Midbrain (tissue), 1 donor: ENCODE data around the gene POFUT2.
A peak's percentile ranks its signal among the peaks of the same experiment; 100 is the strongest.

ENCODE experiments used
- DNase-seq: peaks from one replicate; lab custom pipeline; 2025; lab: John Stamatoyannopoulos, UW

Gene POFUT2

DNA sequence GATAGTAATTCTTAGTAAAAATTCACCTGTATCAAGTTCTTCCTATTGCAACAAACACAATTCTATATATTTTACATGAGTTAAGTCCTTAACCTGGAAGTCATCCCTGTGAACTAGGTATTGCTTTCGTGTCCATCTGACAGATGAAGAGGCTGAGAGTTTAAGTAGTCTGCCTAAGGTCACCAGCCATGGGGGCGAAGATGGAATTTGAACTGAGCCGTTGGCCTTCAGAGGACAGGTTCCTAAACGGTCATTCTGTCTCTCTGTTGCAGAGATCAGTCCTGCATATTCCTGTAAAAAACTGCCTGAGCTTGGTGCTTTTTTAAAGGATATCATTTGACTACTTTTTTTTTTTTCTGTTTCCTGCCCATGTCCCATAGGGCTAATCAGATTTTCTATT, 10.2 kb upstream of the POFUT2 start:
- no peak for DNase-seq

DNA sequence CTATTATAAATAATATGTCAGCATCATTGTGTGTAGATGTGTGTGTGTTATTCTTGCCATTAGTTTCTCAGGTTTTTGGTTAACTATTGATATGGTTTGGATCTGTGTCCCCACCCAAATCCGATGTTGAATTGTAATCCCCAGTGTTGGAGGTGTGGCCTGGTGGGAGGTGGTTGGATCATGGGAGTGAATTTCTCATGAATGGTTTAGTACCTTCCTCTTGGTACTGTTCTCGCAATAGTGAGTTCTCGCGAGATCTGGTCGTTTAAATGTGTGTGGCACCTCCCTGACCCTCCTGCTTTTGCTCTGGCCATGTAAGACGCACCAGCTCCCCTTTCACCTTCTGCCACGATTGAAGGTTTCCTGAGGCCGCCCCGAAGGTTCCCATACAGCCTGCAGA, 9.6 kb upstream of the POFUT2 start:
- no peak for DNase-seq

DNA sequence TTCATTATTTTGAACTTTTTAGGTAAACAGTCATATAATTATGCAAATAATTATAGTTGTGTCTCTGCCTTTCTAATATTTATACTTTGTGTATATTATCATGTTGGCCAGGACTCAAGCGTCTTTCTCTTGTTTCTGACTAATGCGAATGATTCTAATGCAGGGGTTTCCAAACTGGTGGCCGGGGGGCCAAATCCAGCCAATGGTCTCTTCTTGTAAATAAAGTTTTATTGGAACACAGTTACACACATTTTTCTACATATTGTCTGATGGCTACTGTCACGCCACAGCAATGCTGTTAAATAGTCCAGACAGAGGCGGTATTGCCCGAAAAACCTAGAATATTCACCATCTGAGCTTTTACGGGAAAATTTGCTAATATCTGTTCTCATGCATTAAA, 8.9 kb upstream of the POFUT2 start:
- DNase-seq = no peak

DNA sequence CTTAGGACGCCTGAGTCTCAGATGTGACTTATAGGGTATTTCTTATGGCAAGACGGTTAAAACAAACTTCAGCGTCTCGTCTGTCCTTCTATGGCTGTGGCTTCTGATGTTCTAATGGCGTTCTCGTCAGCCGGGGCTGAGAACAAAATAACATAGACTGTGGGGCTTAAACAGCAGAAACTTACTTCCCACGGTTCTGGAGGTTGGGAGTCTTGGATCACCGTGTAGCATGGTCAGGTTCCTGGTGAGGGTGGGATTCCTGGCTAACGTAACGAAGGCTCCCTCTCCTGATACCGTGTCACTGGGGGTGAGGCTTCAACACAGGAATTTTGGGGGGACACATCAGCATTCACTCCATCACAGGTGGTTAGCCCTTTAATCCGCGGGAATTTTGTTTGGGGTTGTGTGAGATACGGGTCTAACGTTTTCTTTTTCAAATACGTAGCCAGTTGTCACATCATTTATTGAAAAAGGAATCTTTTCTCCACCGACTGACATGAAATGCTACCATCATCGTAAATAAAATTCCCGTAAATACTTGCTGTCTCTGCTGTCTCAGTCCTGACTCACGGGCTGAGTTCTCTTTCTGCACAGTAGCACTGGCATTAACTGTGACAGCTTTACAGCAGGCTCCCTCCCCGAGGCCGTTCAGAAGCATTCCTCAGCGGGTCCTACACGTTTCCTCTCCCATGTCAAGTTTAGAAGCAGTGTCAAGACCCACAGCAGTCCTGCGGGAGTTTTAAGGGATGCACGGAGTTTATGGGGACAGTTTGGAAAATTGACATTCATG, 8.1 kb upstream of the POFUT2 start:
- no peak for DNase-seq

DNA sequence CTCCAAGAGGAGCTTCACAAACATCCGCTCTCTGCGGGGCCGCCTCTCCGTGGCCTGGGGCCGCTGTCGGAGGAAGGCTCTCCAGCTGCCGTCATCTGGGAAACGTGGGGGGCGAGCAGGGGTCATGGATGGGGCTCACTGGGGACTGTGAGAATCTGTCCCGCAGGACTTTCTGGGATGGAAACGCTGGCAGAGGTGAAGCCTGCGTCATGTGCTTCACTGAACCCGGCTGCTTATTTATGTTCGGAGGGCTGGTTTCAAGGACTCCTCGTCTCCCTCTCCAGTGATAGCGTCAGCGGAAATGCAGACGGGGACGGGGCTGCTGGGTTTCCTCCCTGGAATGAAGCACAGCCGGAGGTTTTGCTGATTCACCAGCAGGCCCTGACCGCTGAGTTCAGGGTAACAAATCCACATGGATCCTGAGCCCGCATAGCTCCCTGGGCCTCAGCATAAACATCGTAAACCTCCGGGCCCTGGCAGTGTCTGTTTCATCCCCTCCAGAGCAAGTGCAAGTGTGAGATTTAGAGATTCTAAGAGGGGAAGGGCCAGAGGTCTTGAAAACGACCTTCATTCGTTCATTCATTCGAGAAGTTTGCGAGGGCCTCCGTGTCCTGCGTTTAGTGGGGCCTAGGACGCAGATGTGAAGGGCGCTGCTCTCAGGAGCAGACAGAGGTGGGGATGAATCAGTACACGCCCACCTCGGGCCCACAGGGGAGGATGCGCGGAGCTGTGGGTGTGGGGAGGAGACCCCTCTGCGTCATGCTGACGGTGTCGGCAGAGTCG, 7.0 kb upstream of the POFUT2 start:
- DNase-seq = no peak

DNA sequence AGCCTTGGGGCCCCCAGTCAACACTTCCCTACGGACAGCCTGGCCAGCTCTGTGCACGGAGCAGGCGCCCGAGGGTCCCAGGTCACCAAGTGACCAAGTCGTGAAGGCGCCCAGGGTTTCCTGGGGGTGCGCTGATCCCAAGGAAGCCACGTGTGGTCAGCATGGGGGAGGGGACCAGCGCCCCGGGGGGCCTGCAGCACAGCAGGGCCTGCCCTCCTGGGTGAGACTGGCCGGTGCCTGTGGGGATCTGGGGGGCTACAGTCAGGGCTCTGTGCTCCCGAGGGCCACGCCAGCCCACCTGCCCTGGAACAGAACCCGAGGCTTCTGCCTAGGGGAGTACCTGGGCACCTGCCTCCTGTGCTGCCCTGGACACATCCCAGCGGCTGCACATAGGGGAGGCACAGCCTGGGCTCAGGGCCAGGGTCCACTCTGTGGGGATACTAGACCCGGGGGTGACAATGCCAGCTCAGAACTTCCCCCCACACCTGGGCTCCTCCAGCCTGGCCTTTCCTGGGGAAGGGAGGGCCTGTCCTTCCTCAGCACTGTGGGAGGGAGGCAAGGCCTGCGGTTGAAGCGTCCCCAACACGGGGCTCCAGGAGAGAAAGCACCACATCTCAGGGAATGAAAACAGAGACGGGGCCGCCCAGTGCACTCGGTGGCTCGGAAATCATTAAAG, 6.2 kb upstream of the POFUT2 start:
- no peak for DNase-seq

DNA sequence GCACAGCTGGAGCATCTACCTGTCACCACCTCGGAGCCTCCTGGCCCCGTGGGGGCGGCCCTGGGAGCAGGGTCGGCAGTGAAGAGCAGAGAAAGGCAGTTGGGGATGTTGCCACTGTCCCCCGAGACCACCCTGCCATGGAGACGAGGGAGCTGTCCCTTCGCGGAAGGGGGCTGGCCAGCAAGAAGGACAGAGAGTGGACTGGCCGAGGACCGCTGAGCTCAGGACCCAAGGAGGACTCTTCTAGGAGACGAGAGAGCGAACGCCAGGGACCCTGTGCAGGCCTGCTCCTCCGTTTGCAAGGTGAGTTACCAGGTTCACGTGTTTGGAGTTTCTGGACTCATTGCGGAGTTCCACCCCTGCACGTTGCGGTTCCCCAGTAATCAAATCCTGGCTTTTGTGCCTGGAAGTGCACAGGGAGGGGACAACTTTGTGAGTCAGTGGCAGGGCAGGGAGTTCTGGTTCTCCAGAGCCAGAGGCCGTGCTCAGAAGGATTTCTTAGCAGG, 5.6 kb upstream of the POFUT2 start:
- no peak for DNase-seq

DNA sequence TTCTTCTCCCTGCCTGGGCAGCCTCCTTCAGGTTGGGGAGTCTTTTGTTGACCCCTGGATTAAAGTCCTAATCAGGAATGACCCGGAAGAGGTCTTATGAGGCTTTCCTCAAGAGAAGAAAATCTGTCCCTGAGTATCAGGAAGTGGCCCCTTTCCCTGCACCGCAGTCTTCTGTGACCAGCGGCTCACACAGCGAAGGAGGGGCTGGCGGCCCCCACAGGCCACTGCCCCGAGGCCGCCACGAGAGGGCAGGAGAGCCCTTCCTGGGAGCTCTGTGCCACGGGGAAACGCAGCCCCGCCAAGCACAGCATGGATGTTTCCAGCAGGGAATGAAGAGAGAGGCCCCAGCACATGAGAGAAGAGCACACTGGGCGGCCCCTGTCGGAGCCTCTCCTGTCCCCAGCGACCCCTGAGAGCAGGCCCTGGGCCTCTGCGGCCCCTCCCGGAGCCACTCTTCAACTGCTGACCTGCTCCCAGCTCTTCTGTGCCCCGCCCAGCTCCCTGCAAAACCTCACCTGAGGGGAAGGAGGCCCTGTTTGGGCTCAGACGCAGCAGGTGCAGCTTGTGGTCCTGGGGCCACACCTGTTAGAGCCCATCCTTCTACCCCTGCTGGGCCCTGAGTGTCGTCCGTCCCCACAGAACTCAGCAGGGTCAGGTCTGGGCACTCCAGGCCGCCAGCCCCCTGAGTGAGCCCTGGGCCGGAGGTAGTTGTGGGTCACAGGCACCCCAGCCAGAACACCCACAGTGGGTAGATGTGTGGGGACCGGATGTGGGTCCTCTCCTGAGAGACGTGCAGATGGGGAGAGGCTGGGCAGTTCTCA, 4.9 kb upstream of the POFUT2 start:
- peak; percentile 88 for DNase-seq

DNA sequence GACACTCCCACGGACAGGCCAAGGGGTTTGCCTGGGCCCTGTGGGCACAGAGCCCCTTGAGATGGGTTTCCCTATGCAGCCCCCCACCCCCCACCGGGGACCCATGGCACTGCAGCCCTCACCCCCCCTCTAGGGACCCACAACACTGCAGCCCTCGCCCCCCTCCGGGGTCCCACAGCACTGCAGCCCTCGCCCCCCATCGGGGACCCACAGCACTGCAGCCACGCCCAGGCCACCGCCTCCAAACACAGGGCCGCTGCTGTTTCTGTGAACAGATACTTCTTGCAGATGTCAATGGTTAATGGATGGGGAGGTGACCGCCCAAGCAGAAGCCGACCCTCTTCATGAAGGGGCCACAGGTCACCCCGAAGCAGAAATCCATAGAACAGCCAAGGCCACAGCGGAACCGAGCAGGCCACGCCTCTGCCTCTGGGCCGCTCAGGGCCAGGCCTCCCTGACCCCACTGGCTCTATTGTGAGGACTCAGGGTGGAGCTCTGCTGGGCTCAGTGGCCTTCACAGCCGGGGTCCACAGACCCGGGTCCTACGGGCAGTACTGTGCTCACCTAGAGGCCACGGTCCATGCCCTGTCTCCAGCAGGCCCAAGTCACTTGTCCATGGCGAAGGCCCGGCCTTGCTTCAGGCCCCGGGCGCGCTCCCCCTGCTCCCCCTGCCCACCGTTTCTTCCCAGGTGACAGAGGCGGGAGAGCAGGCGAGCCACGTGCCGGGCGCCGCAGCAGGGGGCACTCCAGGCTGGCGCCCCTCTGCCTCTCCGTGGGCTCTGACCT, 4.1 kb upstream of the POFUT2 start:
- DNase-seq = no peak

DNA sequence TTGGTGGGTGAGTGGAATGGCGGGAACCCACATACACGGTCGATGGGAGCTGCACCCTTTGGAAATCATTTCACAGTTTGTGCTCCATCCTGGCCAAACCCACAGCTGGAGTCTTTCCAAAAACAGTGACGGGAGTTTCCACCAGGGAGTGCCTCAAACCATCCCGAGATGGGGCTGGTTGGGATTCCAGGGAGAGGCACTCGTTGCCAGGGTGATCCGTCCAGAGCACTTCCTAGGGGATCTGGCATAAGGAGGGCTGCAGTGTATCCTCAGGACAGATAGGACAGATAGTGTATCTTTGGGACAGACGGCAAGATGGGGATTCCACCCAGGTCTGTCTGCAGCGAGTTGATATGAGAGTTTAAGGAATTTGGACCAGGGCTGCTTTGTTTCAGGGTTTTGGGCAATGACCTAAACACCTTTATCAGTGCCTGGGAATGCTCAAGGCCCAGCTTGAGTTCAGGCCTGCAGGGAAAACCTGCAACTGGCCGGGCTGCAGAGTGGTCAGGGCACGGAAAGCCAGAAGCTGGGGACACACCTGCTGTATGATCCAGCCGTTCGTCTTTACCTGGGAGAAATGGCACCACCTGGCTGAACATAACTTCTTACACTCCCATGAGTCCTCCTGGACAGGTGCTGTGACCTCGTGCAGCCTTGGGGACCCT, 3.4 kb upstream of the POFUT2 start:
- DNase-seq = no peak

DNA sequence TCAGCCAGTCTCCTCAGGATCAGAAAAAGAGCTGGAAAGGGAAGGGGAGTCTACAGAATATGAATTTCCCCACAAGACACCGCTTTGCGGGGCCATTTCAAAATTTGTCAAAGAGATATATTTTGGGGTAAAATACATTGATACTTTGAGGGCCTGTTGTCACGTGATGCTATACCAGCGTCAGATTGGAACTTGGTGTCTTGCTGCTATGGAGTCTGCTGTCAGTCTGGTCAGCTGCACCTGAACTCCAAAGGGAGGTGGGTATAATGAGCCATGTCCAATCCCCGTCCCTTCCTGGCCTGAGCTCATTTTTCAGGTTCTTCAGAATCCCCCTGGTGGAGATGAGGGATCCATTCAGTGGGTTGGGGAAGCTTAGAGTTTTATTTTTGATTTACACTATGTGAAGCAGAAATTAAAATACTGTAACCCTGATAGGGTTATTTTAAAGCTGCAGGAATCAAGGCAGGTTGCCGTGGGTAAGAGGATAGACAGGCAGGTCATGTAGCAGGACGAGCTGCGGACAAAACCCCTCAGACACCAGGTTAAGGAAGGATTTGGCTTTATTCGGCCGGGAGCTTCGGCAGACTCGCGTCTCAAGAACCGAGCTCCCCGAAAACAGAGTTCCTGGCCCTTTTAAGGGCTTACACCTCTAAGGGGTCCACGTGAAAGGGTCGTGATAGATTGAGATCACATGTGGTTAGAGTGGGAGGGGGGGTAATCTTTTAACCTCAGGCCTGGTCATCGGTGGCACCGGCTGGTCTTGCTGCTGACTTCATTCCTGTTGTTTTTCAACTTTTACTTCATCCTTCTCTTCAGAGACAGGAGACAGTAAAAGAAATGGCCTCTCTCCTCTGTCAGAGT, 2.2 kb upstream of the POFUT2 start:
- no peak for DNase-seq

DNA sequence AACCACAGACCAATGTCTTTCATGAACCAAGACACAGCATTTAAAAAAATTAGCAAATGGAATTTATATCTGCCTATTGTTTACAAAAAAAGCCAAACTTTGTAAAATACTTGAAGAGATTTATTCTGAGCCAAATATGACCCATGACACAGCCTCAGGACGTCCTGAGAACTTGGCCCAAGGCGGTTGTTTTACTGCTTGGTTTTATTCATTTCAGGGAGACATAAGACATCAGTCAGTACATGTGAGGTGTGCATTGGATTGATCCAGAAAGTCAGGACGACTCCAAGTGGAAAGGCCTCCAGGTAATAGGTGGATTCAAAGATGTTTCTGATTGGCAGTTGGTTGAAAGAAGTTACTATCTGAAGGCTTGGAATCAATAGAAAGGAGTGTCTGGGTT, 1.4 kb upstream of the POFUT2 start:
- no peak for DNase-seq

DNA sequence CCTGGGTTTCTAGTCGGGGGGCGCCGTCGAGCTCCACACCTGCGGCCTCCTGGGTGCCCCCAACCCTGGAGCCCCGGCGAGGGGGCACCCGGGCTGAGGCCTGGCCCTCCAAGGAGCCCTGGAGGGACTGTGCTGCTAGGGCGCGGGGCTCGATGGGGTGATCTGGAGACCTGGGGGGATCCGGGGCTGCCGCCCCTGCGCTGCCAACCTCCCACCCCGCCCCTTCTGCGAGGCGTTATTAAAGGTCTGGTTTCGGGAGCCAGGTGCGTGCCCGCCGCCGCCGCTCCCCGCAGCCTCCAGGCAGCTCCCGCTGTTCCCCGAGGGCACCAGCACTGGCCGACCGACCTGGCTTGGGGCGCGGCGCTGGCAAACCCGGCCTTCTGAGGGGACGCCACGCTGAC, 746 bp upstream of the POFUT2 start:
- DNase-seq = no peak

DNA sequence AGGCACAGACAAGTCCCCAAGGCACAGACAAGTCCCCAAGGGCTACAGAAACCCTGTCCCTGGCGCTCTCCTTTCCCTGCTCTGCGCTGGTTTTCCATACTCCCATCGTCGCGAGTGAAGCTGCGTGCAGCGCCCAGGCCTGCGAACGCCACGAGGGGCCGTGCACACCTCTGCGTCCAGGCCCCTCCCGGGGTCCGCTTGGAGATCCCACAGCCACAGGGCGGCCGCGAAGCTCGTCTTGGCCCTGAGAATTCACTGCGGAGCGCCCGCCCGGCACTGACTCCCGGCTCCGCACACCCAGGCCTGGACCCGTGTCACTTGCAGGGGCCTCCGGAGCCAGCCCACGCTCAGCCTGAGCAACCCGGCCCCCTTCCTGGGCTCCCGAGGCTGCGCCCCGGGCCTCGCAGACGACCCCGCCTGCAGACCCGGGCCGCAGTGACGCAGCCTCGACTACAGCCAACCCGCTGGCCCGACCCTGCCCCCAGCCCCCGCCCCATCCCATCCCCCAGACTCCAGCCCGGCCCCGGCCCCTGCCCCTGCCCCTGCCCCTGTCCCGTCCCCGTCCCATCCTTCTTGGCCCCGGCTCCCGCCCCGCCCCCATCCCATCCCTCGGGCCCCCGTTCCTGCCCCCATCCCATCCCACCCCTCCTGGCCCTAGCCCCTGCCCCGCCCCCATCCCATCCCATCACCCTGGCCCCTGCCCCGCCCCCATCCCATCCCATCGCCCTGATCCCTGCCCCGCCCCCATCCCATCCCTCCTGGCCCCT, 841 bp downstream of the POFUT2 start:
- no peak for DNase-seq

DNA sequence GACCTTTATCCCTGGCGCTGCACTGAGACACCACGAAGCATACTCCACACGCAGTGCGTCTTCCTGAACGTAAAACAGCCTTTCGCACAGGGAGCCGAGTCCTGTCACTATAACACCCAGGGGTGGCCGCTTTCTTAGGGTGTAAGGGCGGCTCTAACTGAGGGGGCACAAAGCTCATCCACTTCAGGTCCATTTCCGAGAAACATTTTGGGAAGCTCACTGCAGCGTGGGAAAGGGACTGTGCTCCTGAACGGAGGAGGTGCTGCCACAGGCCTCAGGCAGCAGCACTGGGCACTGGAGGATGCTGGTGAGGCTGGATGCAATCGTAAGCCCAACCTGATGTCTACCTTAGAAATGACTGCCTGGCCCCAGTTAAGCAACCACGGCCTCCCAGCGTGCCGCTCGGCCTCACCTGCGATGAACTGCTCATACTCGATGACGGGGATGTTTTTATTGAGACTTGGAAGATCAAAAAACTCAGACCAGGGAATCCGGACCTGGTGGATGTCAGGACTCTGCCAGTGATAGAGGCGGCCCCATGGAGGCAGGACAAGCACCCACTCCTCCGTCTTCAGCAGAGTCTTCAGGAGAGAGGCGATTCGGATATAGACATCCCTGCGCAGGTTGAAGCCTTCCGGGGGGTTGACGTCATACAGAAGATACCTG, 2.3 kb downstream of the POFUT2 start:
- DNase-seq = no peak

DNA sequence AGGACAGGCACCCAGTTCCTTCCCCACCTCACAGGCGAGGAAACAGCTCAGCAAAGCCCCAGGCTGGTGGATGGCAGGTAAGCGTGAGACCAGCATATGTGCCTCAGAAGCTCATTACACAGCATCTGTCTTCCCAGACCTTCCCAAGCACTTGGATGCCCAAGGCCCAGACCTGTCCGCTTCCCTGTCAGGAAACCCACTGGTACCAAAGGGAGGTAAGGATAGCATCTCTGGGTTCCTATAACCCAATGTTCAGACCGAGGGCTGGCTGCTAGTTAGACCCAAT, 3.3 kb downstream of the POFUT2 start:
- DNase-seq = no peak

DNA sequence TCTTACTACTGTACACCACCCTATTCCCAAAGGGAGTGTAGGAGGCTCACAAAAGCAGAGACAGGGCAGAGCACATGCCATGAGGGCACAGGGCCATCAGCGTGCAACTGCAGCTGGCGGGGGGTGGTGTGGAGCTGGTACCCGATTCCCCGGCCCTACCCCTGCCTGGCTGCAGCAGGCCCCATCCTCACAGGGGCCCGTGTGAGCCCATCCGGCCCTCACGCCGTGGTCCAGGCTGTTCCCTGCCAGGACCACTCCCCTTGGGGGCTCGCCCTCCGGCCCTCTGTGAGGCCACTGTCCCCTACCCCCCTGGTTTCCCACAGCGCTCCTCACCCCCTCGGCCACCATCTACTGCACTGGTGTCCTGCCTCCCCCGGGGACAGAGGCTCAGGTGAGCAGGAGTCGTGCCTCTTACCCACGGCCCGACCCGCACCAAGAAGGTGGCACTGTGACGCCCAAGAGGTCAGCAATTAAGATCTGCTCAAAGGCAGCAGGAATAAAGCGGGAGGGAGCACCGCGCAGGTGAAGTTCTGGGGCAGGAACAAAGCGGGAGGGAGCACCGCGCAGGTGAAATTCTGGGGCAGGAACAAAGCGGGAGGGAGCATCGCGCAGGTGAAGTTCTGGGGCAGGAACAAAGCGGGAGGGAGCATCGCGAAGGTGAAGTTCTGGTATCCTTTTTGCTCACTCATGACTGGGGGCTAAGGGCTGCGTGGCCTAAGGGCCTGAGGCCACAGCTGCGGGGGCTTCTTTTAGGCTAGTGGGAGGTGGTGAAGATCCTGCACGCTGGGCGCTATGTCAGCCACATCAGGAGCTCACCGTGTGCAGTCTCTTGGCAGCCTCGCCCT, 3.9 kb downstream of the POFUT2 start:
- DNase-seq = no peak
